ENCODE measurements around the gene EDNRB. TPM values are rescaled to one million over a fixed set of nuclear protein-coding genes. Genes with fewer than 3 reads are reported as not detected.
"Not testable (repeated sequence)": the region's sequence is repeated elsewhere in the genome, so short reads cannot be mapped to it uniquely, and the experiment has no call there.

Gene EDNRB
- total RNA-seq (2014; rRNA removed; shearing (Covaris generic)): not detected in 2 replicates

- no peak for DNase-seq (ENCODE audit: low spot score)
Observed at GRCh38 chr13:77918391-77919245, at the start of gene EDNRB. Gene EDNRB, minus strand, starts transcription at chr13:77918831. Its CDS starts 258 bp downstream, at chr13:77918573.

GRCh38 chr13:77966671-77967070 is 48.0 kb upstream of the EDNRB start:
- DNase-seq (ENCODE audit: low spot score): no peak

- no peak for DNase-seq (ENCODE audit: low spot score)
Observed at GRCh38 chr13:77952737-77953136, 34.1 kb upstream of the EDNRB start.

- DNase-seq (ENCODE audit: low spot score): no peak
Observed at GRCh38 chr13:77952276-77952675, 33.6 kb upstream of the EDNRB start.

GRCh38 chr13:77946522-77946921 is 27.9 kb upstream of the EDNRB start:
- DNase-seq (ENCODE audit: low spot score): no peak

- not testable (repeated sequence) for DNase-seq (ENCODE audit: low spot score)
Observed at GRCh38 chr13:77935063-77935462, 16.4 kb upstream of the EDNRB start.

- no peak for DNase-seq (ENCODE audit: low spot score)
Observed at GRCh38 chr13:77930430-77930829, 11.8 kb upstream of the EDNRB start.

- peak; percentile 8 for DNase-seq (ENCODE audit: low spot score)
Observed at GRCh38 chr13:77928909-77929308, 10.3 kb upstream of the EDNRB start.

GRCh38 chr13:77925616-77926015 is 7.0 kb upstream of the EDNRB start:
- DNase-seq (ENCODE audit: low spot score): no peak

GRCh38 chr13:77919921-77920294 is 1.3 kb upstream of the EDNRB start:
- no peak for DNase-seq (ENCODE audit: low spot score)

GRCh38 chr13:77919246-77919920 is 752 bp upstream of the EDNRB start:
- no peak for DNase-seq (ENCODE audit: low spot score)

- DNase-seq (ENCODE audit: low spot score): no peak
Observed at GRCh38 chr13:77916488-77916887, 2.1 kb downstream of the EDNRB start.

- no peak for DNase-seq (ENCODE audit: low spot score)
Observed at GRCh38 chr13:77915686-77916085, 2.9 kb downstream of the EDNRB start.

GRCh38 chr13:77913003-77913402 is 5.6 kb downstream of the EDNRB start:
- DNase-seq (ENCODE audit: low spot score): no peak

GRCh38 chr13:77911751-77912150 is 6.9 kb downstream of the EDNRB start:
- DNase-seq (ENCODE audit: low spot score): no peak

- no peak for DNase-seq (ENCODE audit: low spot score)
Observed at GRCh38 chr13:77909827-77910226, 8.8 kb downstream of the EDNRB start.

- no peak for DNase-seq (ENCODE audit: low spot score)
Observed at GRCh38 chr13:77908531-77908930, 10.1 kb downstream of the EDNRB start.

- no peak for DNase-seq (ENCODE audit: low spot score)
Observed at GRCh38 chr13:77907666-77908341, 10.8 kb downstream of the EDNRB start.

- no peak for DNase-seq (ENCODE audit: low spot score)
Observed at GRCh38 chr13:77904031-77904430, 14.6 kb downstream of the EDNRB start.

- no peak for DNase-seq (ENCODE audit: low spot score)
Observed at GRCh38 chr13:77903435-77903834, 15.2 kb downstream of the EDNRB start.

GRCh38 chr13:77902319-77902963 is 16.2 kb downstream of the EDNRB start:
- DNase-seq (ENCODE audit: low spot score): no peak

GRCh38 chr13:77898097-77898496 is 20.5 kb downstream of the EDNRB start:
- DNase-seq (ENCODE audit: low spot score): no peak

Measured in HT-29 (cell line).